HG03571 (cell line): ENCODE measurements around the gene DIP2C.

Experiments
- ATAC-seq: cut with Tn5 transposase; IDR thresholded peaks from one replicate; pipeline ENCODE4 v1.9.1; 2021; ENCODE audit not compliant: unreplicated experiment

Gene DIP2C

GRCh38 chr10:557792-558328, 131.6 kb downstream of the DIP2C start:
- no peak for ATAC-seq

GRCh38 chr10:556971-557637, 132.4 kb downstream of the DIP2C start:
- no peak for ATAC-seq

GRCh38 chr10:555682-556350, 133.7 kb downstream of the DIP2C start:
- ATAC-seq = no peak

GRCh38 chr10:555281-555680, 134.2 kb downstream of the DIP2C start:
- ATAC-seq = no peak

GRCh38 chr10:554182-554848, 135.2 kb downstream of the DIP2C start:
- ATAC-seq = no peak

- ATAC-seq = no peak
Observed at GRCh38 chr10:553233-553632, 136.2 kb downstream of the DIP2C start.

GRCh38 chr10:552679-553078, 136.8 kb downstream of the DIP2C start:
- ATAC-seq = no peak

- no peak for ATAC-seq
Observed at GRCh38 chr10:551373-552252, 137.9 kb downstream of the DIP2C start.

- no peak for ATAC-seq
Observed at GRCh38 chr10:550665-551372, 138.6 kb downstream of the DIP2C start.

GRCh38 chr10:549391-549790, 140.1 kb downstream of the DIP2C start:
- ATAC-seq = no peak

- no peak for ATAC-seq
Observed at GRCh38 chr10:548238-548901, 141.1 kb downstream of the DIP2C start.

GRCh38 chr10:547591-548081, 141.8 kb downstream of the DIP2C start:
- no peak for ATAC-seq

- ATAC-seq = no peak
Observed at GRCh38 chr10:546971-547590, 142.4 kb downstream of the DIP2C start.

- ATAC-seq = no peak
Observed at GRCh38 chr10:546451-546850, 143.0 kb downstream of the DIP2C start.

- ATAC-seq = no peak
Observed at GRCh38 chr10:543862-544822, 145.3 kb downstream of the DIP2C start.

GRCh38 chr10:543131-543530, 146.3 kb downstream of the DIP2C start:
- ATAC-seq = no peak

- no peak for ATAC-seq
Observed at GRCh38 chr10:541750-542371, 147.6 kb downstream of the DIP2C start.

- ATAC-seq = no peak
Observed at GRCh38 chr10:541041-541440, 148.4 kb downstream of the DIP2C start.
